T-cell (primary cell): ENCODE data around the gene C14orf119. TPM values are rescaled to one million over a fixed set of nuclear protein-coding genes. Genes with fewer than 3 reads are reported as not detected.

ENCODE experiments used
- ATAC-seq, 4 experiments: fragments of 200-7000 bp in 3 of 4; fragments of 150-1000 bp in 1 of 4; cut with Tn5 transposase; replicated peaks in 1 of 4; 1 replicate in 3 of 4; 2 replicates in 1 of 4; pipeline ENCODE4 v1.10.0; 2021; ENCODE audit warnings: moderate library complexity in 3 of 4, mild to moderate bottlenecking in 2 of 4, moderate number of reproducible peaks in 1 of 4
- CTCF ChIA-PET, 2 donors: fragments of 300-600 bp; sonication (Branson Sonifier 250); formaldehyde crosslinking; loops; one replicate each; lab custom pipeline; 2022; ENCODE audit warnings: antibody characterized with exemption in 2 of 2; lab: Charles Lee
- POLR2A ChIA-PET, 2 donors: fragments of 300-600 bp; sonication (Branson Sonifier 250); formaldehyde crosslinking; loops; one replicate each; lab custom pipeline; 2022; ENCODE audit warnings: antibody characterized with exemption in 2 of 2; lab: Charles Lee
- DNase-seq, 35 experiments: peaks; one replicate each; pipeline versions ENCODE4 v3.0.0 to v3.0.0-alpha.2; 2013 to 2023
- H3K27ac ChIP-seq: one replicate; pipeline ENCODE4 v1.5.1; 2013; ENCODE audit warnings: low read length
- H3K27me3 ChIP-seq, 2 experiments: replicated peaks in 1 of 2; 1 replicate in 1 of 2; 2 replicates in 1 of 2; pipeline versions ENCODE4 v1.6.1 to v1.7.0; 2013; ENCODE audit warnings: low read length in 1 of 2, mixed read lengths in 1 of 2; ENCODE audit not compliant: control insufficient read depth in 2 of 2, insufficient read depth in 2 of 2; ENCODE audit errors: extremely low read depth in 1 of 2
- H3K36me3 ChIP-seq, 2 donors: 1 replicate in 1 of 2; 2 replicates in 1 of 2; pipeline versions ENCODE4 v1.6.1 to v1.7.0; 2013; ENCODE audit warnings: low read length in 1 of 2; ENCODE audit not compliant: control insufficient read depth in 2 of 2, insufficient read depth in 1 of 2; ENCODE audit errors: extremely low read depth in 1 of 2
- H3K4me1 ChIP-seq, 2 experiments: 1 replicate in 1 of 2; 2 replicates in 1 of 2; pipeline versions ENCODE4 v1.6.1 to v1.7.0; 2013; ENCODE audit warnings: low read length in 2 of 2, mixed read lengths in 1 of 2; ENCODE audit not compliant: insufficient read depth in 2 of 2, control insufficient read depth in 1 of 2; ENCODE audit errors: extremely low read depth in 1 of 2
- H3K4me3 ChIP-seq, 2 donors: 1 replicate in 1 of 2; 2 replicates in 1 of 2; pipeline versions ENCODE4 v1.5.1 to v1.7.0; 2013; ENCODE audit warnings: mild to moderate bottlenecking in 2 of 2, low read length in 1 of 2, moderate library complexity in 1 of 2; ENCODE audit not compliant: control insufficient read depth in 1 of 2; ENCODE audit errors: extremely low read depth in 1 of 2
- H3K9me3 ChIP-seq: 2 replicates; pipeline ENCODE4 v1.7.0; 2013
- H3K27ac Mint-ChIP-seq, 2 donors: one replicate each; pipeline ENCODE4 v1.8.0; 2020 to 2021; ENCODE audit warnings: mild to moderate bottlenecking in 2 of 2, mixed read lengths in 2 of 2
- H3K27me3 Mint-ChIP-seq, 2 donors: one replicate each; pipeline ENCODE4 v1.8.0; 2021 to 2022; ENCODE audit warnings: mixed read lengths in 2 of 2
- H3K36me3 Mint-ChIP-seq: one replicate; pipeline ENCODE4 v1.8.0; 2021; ENCODE audit warnings: mixed read lengths
- H3K4me1 Mint-ChIP-seq, 3 donors: one replicate each; pipeline ENCODE4 v1.8.0; 2020 to 2022; ENCODE audit warnings: mixed read lengths in 3 of 3, mild to moderate bottlenecking in 1 of 3
- H3K4me3 Mint-ChIP-seq, 3 donors: one replicate each; pipeline ENCODE4 v1.8.0; 2020 to 2022; ENCODE audit warnings: mild to moderate bottlenecking in 3 of 3, mixed read lengths in 3 of 3, moderate library complexity in 3 of 3
- H3K9me3 Mint-ChIP-seq, 3 donors: one replicate each; pipeline ENCODE4 v1.8.0; 2020 to 2022; ENCODE audit warnings: mixed read lengths in 3 of 3
- WGBS: methylation state at CpG from one replicate; pipeline ENCODE4 v1.1.5; 2013; ENCODE audit warnings: missing lambda C conversion rate; ENCODE audit not compliant: insufficient coverage; 5-methylcytosine and 5-hydroxymethylcytosine counted together
- total RNA-seq, 35 experiments: library from RNA in 6 of 35; stranded (reverse) in 6 of 35; fragments of 120-200 nt in 1 of 35; gene quantifications; one replicate each; pipeline versions ENCODE4 v1.2.1 to v1.2.4 and lab custom pipeline; 2013 to 2026

Gene C14orf119
- total RNA-seq, 5 donors from 2014 or later (not counting 1 experiment from before 2014, with no cell fraction given) = 9.5 to 47.7 (median 43.6) TPM

DNA sequence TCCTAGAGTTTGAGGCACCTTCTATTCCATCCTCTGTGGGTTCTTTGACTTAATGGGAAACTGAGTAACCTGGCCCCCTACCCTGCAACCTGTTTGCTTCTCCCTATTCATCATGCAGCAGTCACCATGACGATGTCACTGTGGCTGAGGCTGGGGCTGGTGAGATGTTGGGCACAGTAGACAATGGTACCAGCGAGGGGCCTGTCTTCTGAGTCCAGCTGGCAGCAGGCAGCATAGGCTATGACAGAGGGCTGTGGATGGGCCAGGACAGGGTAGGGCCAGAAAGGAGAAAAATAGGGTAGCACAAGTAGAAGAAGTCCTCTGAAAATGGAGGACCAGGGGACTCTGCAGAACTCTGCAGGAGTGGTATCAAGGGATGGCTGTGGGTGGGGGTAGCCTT is 7.5 kb downstream of the C14orf119 start:
- H3K4me3 ChIP-seq = no peak overlapping the region
- H3K4me1 ChIP-seq = peaks cover 0 to 2% of the 10 kb centered on the region in 2 experiments
- Mint-ChIP-seq H3K36me3 (peaks cover 18% of the 10 kb centered on the region), H3K4me3 (no peak overlapping the region), H3K27ac (no peak overlapping the region), H3K4me1 (peaks cover 14 to 17% (median 14%) of the 10 kb centered on the region in 3 donors), H3K9me3 (no peaks in the 10 kb centered on the region), H3K27me3 (no peaks in the 10 kb centered on the region)
- peaks cover 0 to 15% of the 10 kb centered on the region in 2 donors for H3K36me3 ChIP-seq
- H3K27ac ChIP-seq = no peak overlapping the region
- no peaks in the 10 kb centered on the region for H3K27me3 ChIP-seq
- no peaks in the 10 kb centered on the region for H3K9me3 ChIP-seq
- ChIA-PET POLR2A (interaction anchor here in 1 of 2 donors (0.5 kb wide), 1 partner anchor 217 kb away, joined by 10 read pairs; no protein-coding TSS in a partner anchor), CTCF (interaction anchor here in 1 of 2 donors (0.5 to 0.6 kb wide), 2 partner anchors 530 to 1977 kb away, joined by 3 to 4 read pairs; no protein-coding TSS in a partner anchor)
- DNase-seq = no peak
- no peak for ATAC-seq
- 45% methylated on average over 1 of the region's 2 CpGs for WGBS

DNA sequence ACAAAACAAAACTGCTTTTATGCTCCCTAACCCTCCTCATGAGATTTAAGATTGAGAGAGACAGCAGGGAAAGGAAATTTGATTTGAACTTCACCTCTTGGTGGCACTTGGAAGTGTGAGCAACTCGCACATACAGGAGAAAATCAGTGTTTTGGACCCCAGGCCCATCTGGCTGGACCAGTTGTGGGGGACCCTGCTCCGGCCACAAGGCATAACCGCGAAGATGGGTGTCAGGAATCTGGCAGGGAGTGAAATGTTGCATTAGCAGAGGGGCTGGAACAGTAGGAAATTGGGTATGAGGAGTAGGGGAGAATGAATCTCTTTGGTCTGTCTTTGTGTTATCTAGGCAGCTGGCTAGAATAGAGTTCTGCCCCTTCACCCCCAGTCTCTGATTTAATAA is 8.3 kb downstream of the C14orf119 start:
- no peak overlapping the region for H3K27ac ChIP-seq
- no peaks in the 10 kb centered on the region for H3K27me3 Mint-ChIP-seq
- H3K9me3 Mint-ChIP-seq = no peaks in the 10 kb centered on the region
- no peak overlapping the region for H3K27ac Mint-ChIP-seq
- peaks cover 10% of the 10 kb centered on the region for H3K36me3 Mint-ChIP-seq
- H3K4me1 Mint-ChIP-seq = peaks cover 8 to 14% (median 9%) of the 10 kb centered on the region in 3 donors
- no peaks in the 10 kb centered on the region for H3K27me3 ChIP-seq
- ChIA-PET CTCF (no interaction called here), POLR2A (interaction anchor here in 1 of 2 donors (0.6 kb wide), 1 partner anchor 155 kb away, joined by 5 read pairs; no protein-coding TSS in a partner anchor)
- H3K36me3 ChIP-seq = peaks cover 0 to 7% of the 10 kb centered on the region in 2 donors
- no peak for DNase-seq
- no peak overlapping the region for H3K4me3 Mint-ChIP-seq
- no peaks in the 10 kb centered on the region for H3K9me3 ChIP-seq
- no peak overlapping the region for H3K4me3 ChIP-seq
- H3K4me1 ChIP-seq = no peaks in the 10 kb centered on the region
- 100% methylated on average over 1 of the region's 4 CpGs for WGBS
- no peak for ATAC-seq

DNA sequence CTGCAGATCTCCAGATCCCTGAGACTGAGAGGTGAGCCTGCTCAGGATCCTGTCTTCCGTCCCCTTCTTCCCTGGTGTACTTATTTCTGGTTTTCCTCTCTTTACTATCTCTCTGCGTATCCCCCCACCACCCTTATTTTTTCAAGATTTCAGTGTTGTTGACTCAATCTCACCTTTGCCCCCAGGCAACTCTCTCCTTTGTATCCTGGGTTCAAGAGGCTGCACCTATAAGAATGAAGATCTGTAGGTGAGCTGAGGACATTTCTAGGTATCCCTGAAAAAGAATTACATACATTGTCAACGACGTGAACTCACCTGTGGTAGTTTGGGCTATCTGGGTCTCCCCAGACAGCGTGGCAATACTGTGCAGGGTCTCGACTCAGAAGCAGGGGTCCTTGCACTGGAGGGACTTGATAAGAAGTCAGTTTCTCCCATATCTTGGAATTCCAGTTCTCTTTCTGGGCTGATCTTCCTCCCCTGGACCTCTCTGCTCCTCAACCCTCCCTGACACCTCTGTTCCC is 8.8 kb downstream of the C14orf119 start:
- Mint-ChIP-seq H3K36me3 (peaks cover 4% of the 10 kb centered on the region), H3K9me3 (no peaks in the 10 kb centered on the region), H3K4me3 (no peak overlapping the region), H3K27me3 (no peaks in the 10 kb centered on the region), H3K27ac (no peak overlapping the region), H3K4me1 (peaks cover 6 to 12% (median 7%) of the 10 kb centered on the region in 3 donors)
- WGBS = 88% methylated on average over 4 of the region's 6 CpGs
- no peaks in the 10 kb centered on the region for H3K9me3 ChIP-seq
- H3K36me3 ChIP-seq = peaks cover 0 to 2% of the 10 kb centered on the region in 2 donors
- no peaks in the 10 kb centered on the region for H3K27me3 ChIP-seq
- no peaks in the 10 kb centered on the region for H3K4me1 ChIP-seq
- POLR2A ChIA-PET = interaction anchor here in 1 of 2 donors (0.6 kb wide), 1 partner anchor 154 kb away, joined by 5 read pairs; no protein-coding TSS in a partner anchor
- CTCF ChIA-PET = no interaction called here
- H3K4me3 ChIP-seq = no peak overlapping the region
- H3K27ac ChIP-seq = no peak overlapping the region
- DNase-seq (no peak), ATAC-seq (no peak)

GRCh38 chr14:23104591-23105347 is 9.5 kb downstream of the C14orf119 start, which contains the start of gene CIROP:
CIROP (minus strand) TSS chr14:23104989; CDS start chr14:23104920, 69 bp downstream.
- Histone ChIP-seq H3K27me3 (no peaks in the 10 kb centered on the region), H3K4me3 (no peak within 1 kb of the TSS), H3K4me1 (no peaks in the 10 kb centered on the region), H3K27ac (no peak within 1 kb of the TSS), H3K9me3 (no peaks in the 10 kb centered on the region), H3K36me3 (no peaks in the 10 kb centered on the region)
- Mint-ChIP-seq H3K4me1 (peaks cover 2 to 6% (median 4%) of the 10 kb centered on the region in 3 donors), H3K27me3 (no peaks in the 10 kb centered on the region), H3K4me3 (no peak within 1 kb of the TSS), H3K36me3 (no peaks in the 10 kb centered on the region), H3K27ac (no peak within 1 kb of the TSS), H3K9me3 (no peaks in the 10 kb centered on the region)
- ChIA-PET POLR2A (no interaction called here), CTCF (no interaction called here)
- ATAC-seq (no peak), DNase-seq (no peak)
- WGBS = 95% methylated on average over 5 of the region's 11 CpGs

- no peak overlapping the region for H3K4me3 ChIP-seq
- Mint-ChIP-seq H3K27me3 (no peaks in the 10 kb centered on the region), H3K9me3 (no peaks in the 10 kb centered on the region), H3K4me3 (no peak overlapping the region), H3K36me3 (no peaks in the 10 kb centered on the region), H3K27ac (no peak overlapping the region), H3K4me1 (peaks cover 0 to 2% (median 0%) of the 10 kb centered on the region in 3 donors)
- no peaks in the 10 kb centered on the region for H3K36me3 ChIP-seq
- ATAC-seq (no peak), DNase-seq (no peak)
- CTCF ChIA-PET = no interaction called here
- POLR2A ChIA-PET = no interaction called here
- no CpG with 5 or more reads among the region's 4 CpGs for WGBS
- H3K9me3 ChIP-seq = no peaks in the 10 kb centered on the region
- H3K4me1 ChIP-seq = no peaks in the 10 kb centered on the region
- no peak overlapping the region for H3K27ac ChIP-seq
- peaks cover 0 to 4% of the 10 kb centered on the region in 2 experiments for H3K27me3 ChIP-seq
Measured at GRCh38 chr14:23105348-23105824, 10.1 kb downstream of the C14orf119 start.

DNA sequence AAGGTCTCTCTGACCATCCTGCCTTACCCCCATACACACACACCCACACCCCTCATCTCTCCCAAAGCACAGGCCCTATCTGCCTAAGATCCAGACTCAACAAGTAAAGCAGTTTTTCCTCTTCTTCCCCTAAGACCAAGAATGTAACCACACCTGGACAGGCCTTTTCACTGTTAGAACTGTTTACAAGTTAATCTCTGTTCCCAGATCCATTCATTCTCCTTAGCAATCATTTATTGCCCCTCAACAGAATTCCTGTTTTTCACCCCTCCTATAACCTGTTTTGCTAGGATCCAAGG is 11.4 kb downstream of the C14orf119 start:
- Mint-ChIP-seq H3K27me3 (no peaks in the 10 kb centered on the region), H3K4me3 (no peak overlapping the region), H3K27ac (no peak overlapping the region), H3K36me3 (no peaks in the 10 kb centered on the region), H3K4me1 (no peaks in the 10 kb centered on the region), H3K9me3 (no peaks in the 10 kb centered on the region)
- Histone ChIP-seq H3K4me3 (no peak overlapping the region), H3K4me1 (no peaks in the 10 kb centered on the region), H3K27ac (no peak overlapping the region), H3K36me3 (no peaks in the 10 kb centered on the region), H3K27me3 (peaks cover 0 to 14% of the 10 kb centered on the region in 2 experiments), H3K9me3 (no peaks in the 10 kb centered on the region)
- CTCF ChIA-PET = interaction anchor here in 1 of 2 donors (1.2 kb wide), 1 partner anchor 12 kb away, joined by 4 read pairs; the partner anchor contains the start of genes ACIN1 and C14orf119
- DNase-seq (no peak), ATAC-seq (no peak)
- POLR2A ChIA-PET = no interaction called here
